ENCODE results near the gene TFB1M. TPM values are rescaled to one million over a fixed set of nuclear protein-coding genes. Genes with fewer than 3 reads are reported as not detected.
"Not testable (repeated sequence)": the region's sequence is repeated elsewhere in the genome, so short reads cannot be mapped to it uniquely, and the experiment has no call there.

Gene TFB1M
- total RNA-seq, 2 donors from 2014 or later: 6.6 to 11.0 TPM

- Histone ChIP-seq H3K27ac (peak overlapping the region; percentile 14 to 43), H3K4me1 (ENCODE audit: control insufficient read depth in 1 of 2, low read depth in 2 of 2) (peaks cover 27 to 44% of the 10 kb centered on the region in 2 donors), H3K36me3 (no peaks in the 10 kb centered on the region), H3K4me3 (no peak overlapping the region), H3K9me3 (no peaks in the 10 kb centered on the region), H3K27me3 (replicated peaks; ENCODE audit: insufficient read depth) (no peaks in the 10 kb centered on the region)
- DNase-seq (ENCODE audit: low spot score) (no peak), ATAC-seq (ENCODE audit: insufficient number of reproducible peaks, low FRiP score, low read depth) (no peak)
- no peak for TF ChIP-seq CTCF (IDR thresholded peaks at IDR 0.05)
Measured at GRCh38 chr6:155272353-155273232, 41.7 kb downstream of the TFB1M start.

- Histone ChIP-seq H3K36me3 (no peaks in the 10 kb centered on the region), H3K4me1 (ENCODE audit: control insufficient read depth in 1 of 2, low read depth in 2 of 2) (peaks cover 26 to 38% of the 10 kb centered on the region in 2 donors), H3K4me3 (no peak overlapping the region), H3K9me3 (no peaks in the 10 kb centered on the region), H3K27me3 (replicated peaks; ENCODE audit: insufficient read depth) (no peaks in the 10 kb centered on the region), H3K27ac (no peak overlapping the region)
- no peak for TF ChIP-seq CTCF (IDR thresholded peaks at IDR 0.05)
- no peak for ATAC-seq (ENCODE audit: insufficient number of reproducible peaks, low FRiP score, low read depth)
- no peak for DNase-seq (ENCODE audit: low spot score)
Measured at GRCh38 chr6:155271145-155271544, 43.1 kb downstream of the TFB1M start.

- peaks cover 23 to 33% of the 10 kb centered on the region in 2 donors for H3K4me1 ChIP-seq (ENCODE audit: control insufficient read depth in 1 of 2, low read depth in 2 of 2)
- no peak overlapping the region for H3K27ac ChIP-seq
- no peak overlapping the region for H3K4me3 ChIP-seq
- no peaks in the 10 kb centered on the region for H3K27me3 ChIP-seq (replicated peaks; ENCODE audit: insufficient read depth)
- no peaks in the 10 kb centered on the region for H3K36me3 ChIP-seq
- DNase-seq (ENCODE audit: low spot score) (no peak), ATAC-seq (ENCODE audit: insufficient number of reproducible peaks, low FRiP score, low read depth) (no peak)
- TF ChIP-seq CTCF (IDR thresholded peaks at IDR 0.05): no peak
- no peaks in the 10 kb centered on the region for H3K9me3 ChIP-seq
Measured at GRCh38 chr6:155270561-155271091, 43.7 kb downstream of the TFB1M start.

DNA sequence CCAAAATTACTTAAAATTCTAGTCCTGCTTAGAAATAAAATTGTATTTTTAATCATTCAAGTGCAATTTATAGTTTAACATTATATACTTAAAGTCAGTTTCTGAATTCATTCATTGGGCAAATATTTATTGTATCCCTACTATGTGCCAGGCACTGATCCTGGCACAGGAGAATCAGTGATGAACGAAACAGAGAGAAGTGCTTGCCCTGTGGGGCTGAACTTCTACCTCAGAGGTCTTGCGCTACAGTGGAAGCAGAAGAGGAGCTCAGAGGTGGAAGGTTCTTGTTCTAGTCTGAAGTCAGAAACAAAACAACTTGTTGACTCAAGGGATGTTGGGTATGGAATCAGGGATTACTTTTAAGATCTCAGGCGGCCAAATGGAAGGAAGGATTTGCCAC, 44.5 kb downstream of the TFB1M start:
- TF ChIP-seq CTCF (IDR thresholded peaks at IDR 0.05): no peak
- Histone ChIP-seq H3K27me3 (replicated peaks; ENCODE audit: insufficient read depth) (no peaks in the 10 kb centered on the region), H3K36me3 (no peaks in the 10 kb centered on the region), H3K9me3 (no peaks in the 10 kb centered on the region), H3K4me3 (no peak overlapping the region), H3K27ac (no peak overlapping the region), H3K4me1 (ENCODE audit: control insufficient read depth in 1 of 2, low read depth in 2 of 2) (peaks cover 23 to 30% of the 10 kb centered on the region in 2 donors)
- no peak for DNase-seq (ENCODE audit: low spot score)
- ATAC-seq (ENCODE audit: insufficient number of reproducible peaks, low FRiP score, low read depth): no peak

DNA sequence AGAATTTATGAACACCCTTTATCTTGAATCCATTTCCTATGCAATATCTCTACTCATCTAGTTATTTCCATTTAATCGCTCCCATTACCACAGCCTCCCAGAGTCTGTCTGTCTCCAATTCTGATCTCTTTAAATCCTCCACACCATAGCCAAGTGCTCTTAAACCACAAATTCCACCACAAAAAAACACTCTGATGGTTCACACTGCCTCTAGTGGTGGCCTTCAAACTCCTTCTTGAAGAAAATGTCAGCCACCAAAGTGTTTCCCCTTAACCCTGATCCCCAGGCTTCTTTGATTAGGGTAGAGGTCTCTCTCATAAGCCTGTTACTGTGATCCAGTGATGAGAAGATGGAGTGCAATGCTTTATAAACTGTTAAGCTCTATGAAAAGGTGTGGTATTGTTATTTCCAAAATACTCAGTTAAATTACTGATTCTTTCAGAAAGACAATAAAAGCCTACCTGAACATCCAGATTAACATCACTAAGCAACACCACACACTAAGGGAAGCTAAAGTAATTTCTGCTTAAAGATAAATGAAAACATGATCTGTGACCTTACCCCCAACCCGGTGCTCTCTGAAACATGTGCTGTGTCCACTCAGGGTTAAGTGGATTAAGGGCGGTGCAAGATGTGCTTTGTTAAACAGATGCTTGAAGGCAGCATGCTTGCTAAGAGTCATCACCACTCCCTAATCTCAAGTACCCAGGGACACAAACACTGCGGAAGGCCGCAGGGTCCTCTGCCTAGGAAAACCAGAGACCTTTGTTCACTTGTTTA, 46.0 kb downstream of the TFB1M start:
- not testable (repeated sequence) for H3K27me3 ChIP-seq (replicated peaks; ENCODE audit: insufficient read depth); H3K4me3 ChIP-seq; ATAC-seq (ENCODE audit: insufficient number of reproducible peaks, low FRiP score, low read depth); H3K36me3 ChIP-seq; H3K27ac ChIP-seq; DNase-seq (ENCODE audit: low spot score); H3K9me3 ChIP-seq
- H3K4me1 ChIP-seq (ENCODE audit: control insufficient read depth in 1 of 2, low read depth in 2 of 2): peaks cover 11 to 16% of the 10 kb centered on the region in 2 donors
- peak; percentile 20 for TF ChIP-seq CTCF (IDR thresholded peaks at IDR 0.05)
